ENCODE measurements around the gene CLDND2.

The CLDND2 gene

DNA sequence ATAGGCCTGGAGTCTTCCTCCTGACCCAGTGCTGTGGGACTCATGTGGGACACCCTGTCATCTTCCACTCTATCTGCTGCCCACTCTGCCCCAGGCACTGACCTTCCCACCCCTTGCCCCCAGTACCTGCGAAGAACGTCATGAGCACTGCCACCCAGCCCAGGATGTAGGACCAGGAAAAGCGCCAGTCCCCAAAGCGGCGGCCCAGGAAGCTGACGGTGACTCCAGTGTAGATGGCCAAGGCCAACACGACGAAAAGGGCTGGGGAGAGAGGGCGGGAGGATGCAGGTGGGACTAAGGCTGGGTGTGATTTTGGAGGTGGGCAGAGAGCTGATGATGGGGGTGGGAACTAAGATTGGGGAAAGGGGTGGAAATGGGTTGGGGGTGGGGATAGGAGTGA, 11.6 kb upstream of the CLDND2 start:
- DNase-seq = no peak

DNA sequence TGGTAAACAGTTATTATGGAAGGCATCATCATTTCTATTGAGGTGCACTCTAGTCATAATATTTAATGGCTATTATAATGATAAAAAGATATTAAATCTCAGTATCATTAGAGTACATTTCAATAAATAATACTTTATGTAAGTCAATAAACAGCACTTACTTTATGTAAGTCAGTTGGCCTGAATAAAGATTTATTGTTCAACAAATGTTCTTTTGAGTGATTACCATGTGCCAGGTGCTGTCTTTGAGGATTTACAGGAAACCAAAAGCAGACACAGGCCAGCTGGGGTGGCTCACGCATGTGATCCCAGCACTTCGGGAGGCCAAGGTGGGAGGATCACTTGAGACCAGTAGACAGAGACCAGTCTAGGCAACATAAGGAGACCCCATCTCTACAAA, 8.6 kb upstream of the CLDND2 start:
- DNase-seq = no peak

DNA sequence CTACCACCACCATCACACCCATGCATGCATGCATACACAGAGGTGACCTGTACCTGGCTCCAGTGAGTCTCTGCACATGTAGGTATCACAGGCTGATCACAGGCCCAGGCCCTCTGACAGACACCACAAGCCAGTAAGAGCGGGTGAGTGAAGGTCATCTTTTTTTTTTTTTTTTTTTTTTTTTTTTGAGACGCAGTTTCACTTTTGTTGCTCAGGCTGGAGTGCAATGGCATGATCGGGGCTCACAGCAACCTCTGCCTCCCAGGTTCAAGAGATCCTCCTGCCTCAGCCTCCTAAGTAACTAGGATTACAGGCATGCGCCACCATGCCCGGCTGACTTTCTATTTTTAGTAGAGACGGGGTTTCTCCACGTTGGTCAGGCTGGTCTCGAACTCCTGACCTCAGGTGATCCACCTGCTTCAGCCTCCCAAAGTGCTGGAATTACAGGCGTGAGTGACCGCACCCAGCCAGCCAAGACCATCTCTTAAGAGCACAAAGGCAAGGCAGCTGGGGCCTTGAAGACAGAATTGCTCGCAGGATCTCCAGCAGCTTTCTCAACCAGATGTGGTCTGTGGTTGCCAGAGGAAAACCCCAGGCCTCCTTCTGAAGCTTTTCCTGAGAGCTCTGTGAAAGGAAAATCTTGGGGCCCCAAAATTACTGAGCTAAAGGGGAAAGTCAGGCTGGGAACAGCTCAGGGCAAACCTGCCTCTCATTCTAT, 6.9 kb upstream of the CLDND2 start:
- no peak for DNase-seq

DNA sequence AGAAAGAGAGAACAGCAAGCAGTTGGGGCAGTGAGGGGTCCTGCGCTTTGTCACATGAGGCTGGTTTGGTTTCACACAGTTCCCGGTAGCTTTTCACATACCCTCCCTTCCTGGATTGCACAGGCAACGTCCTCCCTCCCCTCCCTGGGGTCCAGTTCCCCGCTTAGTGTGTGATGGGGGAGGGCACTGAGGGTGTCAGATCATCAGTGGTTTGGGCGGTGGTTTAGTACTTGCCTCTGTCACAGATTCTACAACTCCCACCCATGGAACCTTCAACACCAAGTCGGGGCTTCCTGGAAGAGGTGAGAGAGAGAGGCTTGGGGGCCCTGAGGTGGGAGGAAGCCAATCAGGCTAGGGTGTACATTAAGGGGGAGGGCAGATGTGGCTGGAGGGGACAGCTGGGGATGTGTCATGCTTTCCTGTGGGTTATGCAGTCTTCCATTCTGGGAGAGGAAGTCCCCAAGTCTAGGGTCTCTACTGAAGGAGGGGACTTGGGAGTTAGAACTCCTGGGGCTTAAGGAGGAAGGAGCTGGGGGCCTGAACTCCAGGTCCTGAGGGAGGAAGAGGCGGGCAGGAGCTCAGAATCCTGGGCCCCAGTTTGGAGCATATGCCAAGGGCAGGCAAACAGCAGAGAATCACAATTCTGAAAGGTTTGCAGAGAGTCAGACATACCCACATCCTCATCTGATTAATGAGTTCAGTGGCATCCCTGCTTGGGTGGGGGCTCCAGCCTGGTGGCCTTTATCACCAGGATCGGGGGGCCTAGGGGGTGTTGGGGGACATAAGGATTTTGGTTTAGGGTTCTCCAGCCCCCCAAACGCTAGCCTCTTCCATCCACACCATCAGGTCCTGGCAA, 4.1 kb upstream of the CLDND2 start, which contains the start of gene NKG7:
NKG7 (minus strand) TSS at position 6 of the 856 bp plus-strand sequence. CDS start 119 bp downstream, outside the sequence.
- peak; percentile 92 for DNase-seq

DNA sequence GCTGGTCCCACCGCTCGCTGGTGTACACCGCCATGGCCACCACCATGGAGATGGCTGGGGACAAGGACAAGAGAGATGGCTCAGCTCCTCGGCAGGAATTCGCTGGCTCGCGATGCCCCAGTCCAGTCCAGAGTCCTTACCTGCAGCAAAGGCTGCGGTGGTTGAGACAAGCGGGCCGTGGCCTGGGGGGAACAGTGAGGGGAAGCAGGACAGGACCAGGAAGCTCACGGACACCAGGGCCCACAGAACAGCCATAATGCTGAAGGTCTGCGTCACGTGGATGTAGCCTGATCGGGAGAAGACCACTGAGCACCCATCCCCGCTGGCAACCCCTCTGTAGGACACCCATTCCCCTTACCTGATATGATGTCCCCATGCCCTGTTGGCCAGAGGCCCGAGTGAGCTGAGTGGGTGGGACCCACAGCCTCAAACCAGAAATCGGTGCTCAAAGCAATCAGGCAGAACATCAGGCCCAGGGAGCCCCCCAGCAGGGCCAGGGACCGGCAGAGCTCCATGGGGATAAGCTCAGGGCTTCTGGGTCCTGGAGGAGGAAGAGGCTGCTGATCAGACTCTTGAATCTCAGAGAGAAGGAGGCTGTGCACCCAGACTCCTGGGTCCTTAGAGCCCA, 3.3 kb upstream of the CLDND2 start:
- no peak for DNase-seq

DNA sequence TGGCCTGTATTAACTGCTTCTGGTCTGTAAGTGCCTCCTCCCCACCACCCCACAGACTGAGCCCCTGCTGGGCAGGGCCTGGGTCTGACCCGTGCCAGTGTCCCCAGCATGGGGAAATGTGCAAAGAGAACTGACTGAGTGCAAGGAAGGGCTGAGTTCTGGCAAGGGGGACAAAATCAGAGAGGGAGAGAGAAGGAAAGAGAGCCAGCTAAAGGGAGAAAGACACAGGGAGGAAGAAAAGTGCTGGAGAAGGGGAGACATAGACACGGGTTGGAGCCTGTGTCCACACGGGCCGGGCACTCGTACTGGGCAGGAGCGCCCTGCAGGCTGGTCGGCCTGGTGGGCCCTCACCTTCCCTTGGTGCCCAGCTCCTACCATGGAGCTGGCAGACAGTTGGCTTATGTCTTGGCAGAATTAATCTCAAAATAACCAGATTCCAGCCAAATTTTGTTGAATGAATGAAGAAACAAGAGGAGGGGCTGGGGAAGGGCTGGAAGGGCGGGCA, 2.4 kb upstream of the CLDND2 start:
- DNase-seq = no peak

- no peak for DNase-seq
Measured at GRCh38 chr19:51370230-51370629, 1.4 kb upstream of the CLDND2 start.

GRCh38 chr19:51367565-51368365, 1.0 kb downstream of the CLDND2 start:
- peak; percentile 97 for DNase-seq

DNA sequence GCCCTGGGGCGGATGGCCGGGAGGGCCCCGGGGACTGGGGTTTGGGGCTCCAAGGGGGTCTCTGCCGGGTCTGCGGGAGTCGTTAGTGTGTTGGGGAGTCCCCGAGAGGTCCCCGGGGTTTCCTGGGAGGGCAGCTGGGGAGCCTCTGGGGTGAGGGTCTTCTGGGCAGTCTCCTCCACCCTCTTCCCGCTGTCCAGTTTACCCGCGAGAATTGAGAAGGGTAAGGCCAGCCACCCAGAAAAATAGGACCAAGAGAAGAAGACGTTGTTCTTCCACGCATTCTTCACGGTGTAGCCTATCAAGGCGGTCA, 1.6 kb downstream of the CLDND2 start:
- no peak for DNase-seq

GRCh38 chr19:51366389-51367254, 2.2 kb downstream of the CLDND2 start:
- peak; percentile 95 for DNase-seq

DNA sequence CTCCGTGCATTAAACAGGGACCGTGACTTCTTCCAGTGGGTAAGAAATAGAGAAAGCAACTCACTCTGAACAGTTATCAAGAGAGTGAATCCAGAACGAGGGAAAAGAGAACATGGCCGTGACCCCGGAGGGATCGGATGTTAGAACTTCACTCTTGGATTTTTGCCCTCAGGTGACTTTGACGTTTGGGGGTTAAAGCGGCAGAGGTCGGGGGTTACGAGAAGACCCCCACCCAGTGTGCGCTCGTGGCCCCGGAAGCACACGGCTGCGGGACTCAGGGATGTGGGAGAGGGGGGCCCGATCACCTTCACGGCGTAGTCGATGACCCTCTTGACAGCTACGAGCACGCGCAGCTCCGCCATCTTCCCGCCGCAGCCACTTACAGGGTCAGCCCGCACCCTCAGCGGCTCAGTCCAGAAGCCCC, 2.8 kb downstream of the CLDND2 start, which contains the start of gene ETFB:
ETFB (minus strand) TSS at position 424 of the 424 bp plus-strand sequence; CDS start at position 362, 62 bp downstream.
- DNase-seq = no peak

- no peak for DNase-seq
Measured at GRCh38 chr19:51365211-51365964, 3.4 kb downstream of the CLDND2 start.

- DNase-seq = no peak
Measured at GRCh38 chr19:51364200-51365106, 4.3 kb downstream of the CLDND2 start.

- DNase-seq = no peak
Measured at GRCh38 chr19:51361239-51361638, 7.6 kb downstream of the CLDND2 start.

DNA sequence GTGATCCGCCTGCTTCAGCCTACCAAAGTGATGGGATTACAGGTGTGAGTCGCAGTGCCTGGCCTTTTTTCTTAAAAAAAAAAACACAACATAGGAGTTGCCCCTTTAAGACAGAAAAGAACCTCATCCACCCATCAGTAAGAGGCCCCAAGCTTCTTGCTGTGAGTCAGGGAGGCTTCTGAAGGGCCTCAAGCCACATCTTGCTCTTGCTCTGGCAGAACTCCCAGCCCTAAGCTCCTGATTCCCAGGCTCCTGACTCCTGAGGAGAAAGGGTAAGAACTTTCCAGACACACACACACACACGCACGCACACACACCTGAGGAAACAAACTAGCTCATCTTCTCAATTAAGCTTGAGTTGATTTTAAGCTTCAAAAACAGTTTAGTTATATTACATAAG, 9.5 kb downstream of the CLDND2 start:
- DNase-seq = no peak

DNA sequence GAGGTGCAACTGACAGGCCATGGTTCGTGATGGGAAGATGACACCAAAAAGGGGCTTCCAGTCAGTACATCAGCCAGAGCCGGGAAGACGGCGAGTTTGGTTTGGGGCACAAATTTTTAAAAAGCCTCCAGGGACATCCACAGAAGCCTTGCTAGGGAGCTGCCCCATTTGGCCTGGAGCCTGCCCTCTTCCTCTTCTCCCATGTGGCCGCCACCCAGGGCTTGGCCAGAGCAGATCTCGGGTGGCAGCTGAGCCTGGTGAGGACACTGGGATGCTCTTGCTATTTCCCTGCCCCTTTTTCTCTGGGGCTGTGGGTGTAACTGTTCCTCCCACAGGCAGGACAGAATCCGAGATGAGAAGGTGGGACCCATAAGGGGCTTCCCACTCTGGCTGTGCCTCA, 10.9 kb downstream of the CLDND2 start:
- DNase-seq = no peak

GRCh38 chr19:51356159-51356801, 12.5 kb downstream of the CLDND2 start:
- DNase-seq = no peak

GRCh38 chr19:51354742-51355148, 14.1 kb downstream of the CLDND2 start:
- DNase-seq = no peak

GRCh38 chr19:51354103-51354741, 14.6 kb downstream of the CLDND2 start:
- DNase-seq = no peak

All from CD4-positive, alpha-beta T cell treated with Interleukin-4 for 4 hours (primary cell).